HG02840 (cell line): ENCODE data around the gene PSG1.
"Not testable (repeated sequence)": the region's sequence is repeated elsewhere in the genome, so short reads cannot be mapped to it uniquely, and the experiment has no call there.

Experiments
- ATAC-seq: cut with Tn5 transposase; IDR thresholded peaks from one replicate; pipeline ENCODE4 v1.9.1; 2021; ENCODE audit warnings: mild to moderate bottlenecking, moderate library complexity, moderate number of reproducible peaks; ENCODE audit not compliant: unreplicated experiment, low FRiP score

Gene PSG1

DNA sequence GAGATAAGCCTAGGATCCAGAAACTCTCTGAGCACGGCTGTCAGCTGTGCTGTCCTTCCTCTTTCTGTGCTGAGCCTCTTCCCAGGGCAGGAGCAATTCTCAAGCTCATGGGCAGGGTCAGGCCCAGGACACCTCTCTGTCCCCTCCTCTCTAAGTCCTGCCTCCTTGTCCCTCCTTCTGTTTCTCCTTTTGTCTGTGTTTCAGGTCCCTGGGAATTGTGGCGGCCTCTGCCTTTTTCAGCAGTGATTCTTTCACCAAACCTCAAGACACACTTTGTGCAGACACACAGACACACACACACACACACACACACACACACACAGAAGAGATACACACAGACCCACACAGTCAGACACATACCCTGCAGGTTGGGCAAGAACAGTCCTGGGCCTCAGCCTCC, at the start of gene PSG1:
TSS of gene PSG1 (minus strand) at position 101 of the 400 bp plus-strand sequence. CDS start 132 bp downstream, outside the sequence.
- no peak for ATAC-seq

DNA sequence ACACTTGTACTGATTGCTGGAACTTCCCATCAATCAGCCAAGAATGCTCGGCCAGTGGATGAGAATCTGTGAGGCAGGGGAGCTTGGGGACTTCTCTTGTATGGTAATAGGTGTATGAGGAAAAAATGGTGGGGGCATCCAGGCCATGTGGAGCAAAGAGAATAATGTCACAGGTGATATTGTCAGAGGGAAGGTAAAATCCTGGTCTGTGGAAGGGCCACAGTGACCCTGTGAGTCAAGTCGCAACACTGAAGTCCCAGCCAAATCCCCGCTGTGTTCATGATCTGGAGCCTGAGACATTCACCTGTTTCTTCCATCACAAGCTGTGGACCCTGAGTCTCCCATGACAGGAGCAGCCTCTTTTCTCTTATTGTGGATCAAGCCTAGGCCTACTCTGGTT, 49.4 kb upstream of the PSG1 start:
- no peak for ATAC-seq

DNA sequence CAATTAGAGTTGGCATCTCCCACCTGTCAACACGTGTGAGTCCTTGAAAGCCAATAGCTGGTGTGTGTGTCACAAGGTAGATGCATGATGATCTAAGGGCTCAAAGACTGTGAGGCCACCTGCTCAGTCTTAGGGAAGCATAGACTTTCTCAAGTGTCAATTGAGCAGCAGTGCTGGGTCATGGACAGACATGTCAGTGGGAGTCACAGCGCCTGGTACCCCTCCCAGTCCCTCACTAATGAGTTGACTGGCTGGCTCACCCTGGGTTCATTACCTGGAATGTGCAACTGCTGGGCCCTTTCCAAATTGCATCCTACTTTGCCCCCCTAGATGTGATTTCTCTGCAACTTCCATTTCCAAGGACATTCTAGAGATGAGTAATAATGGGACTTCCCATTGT, 47.3 kb upstream of the PSG1 start:
- no peak for ATAC-seq

DNA sequence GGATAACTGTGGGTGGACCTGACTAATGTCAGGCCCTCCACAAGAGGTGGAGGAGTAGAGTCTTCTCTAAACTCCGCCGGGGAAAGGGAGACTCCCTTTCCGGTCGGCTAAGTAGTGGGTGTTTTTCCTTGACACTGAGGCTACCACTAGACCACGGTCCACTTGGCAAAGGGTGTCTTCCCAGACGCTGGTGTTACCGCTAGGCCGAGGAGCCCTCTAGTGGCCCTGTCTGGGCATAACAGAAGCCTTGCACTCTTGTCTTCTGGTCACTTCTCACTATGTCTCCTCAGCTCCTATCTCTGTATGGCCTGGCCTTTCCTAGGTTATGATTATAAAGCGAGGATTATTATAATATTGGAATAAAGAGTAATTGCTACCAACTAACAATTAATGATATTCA, 43.6 kb upstream of the PSG1 start:
- not testable (repeated sequence) for ATAC-seq

DNA sequence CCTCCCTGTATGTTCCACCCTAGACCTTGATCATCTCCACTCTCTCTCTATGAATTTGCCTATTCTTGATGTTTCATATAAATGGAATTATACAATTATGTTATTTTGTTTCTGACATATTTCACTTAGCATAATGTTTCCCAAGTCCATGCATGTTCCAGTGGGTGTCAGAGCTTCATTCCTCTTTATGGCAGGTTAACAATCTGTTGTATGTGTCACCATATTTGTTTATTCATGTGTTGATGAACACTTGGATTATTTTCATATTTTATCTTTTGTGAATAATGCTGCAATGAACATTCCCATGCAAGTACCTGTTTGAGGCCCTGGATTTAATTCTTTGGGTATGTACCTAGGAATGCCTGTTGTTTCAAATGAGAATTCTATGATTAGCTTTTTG, 41.5 kb upstream of the PSG1 start:
- ATAC-seq, result not testable (repeated sequence)

DNA sequence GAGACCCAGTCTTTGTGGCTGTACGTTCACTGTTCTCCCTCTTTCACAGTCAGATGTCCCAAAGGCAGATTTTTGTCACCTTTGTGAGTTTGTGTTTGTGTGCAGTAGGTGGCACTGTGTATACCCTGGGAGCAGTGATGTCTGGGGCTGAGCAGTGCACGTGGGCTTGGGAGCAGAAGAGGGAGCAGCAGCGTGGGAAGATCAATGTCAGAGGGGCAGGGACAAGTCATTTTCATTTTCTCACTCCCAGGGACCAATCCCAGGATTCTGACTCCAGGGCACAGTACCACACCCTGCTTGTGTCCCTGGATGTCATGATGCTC, 40.2 kb upstream of the PSG1 start:
- ATAC-seq, result no peak

DNA sequence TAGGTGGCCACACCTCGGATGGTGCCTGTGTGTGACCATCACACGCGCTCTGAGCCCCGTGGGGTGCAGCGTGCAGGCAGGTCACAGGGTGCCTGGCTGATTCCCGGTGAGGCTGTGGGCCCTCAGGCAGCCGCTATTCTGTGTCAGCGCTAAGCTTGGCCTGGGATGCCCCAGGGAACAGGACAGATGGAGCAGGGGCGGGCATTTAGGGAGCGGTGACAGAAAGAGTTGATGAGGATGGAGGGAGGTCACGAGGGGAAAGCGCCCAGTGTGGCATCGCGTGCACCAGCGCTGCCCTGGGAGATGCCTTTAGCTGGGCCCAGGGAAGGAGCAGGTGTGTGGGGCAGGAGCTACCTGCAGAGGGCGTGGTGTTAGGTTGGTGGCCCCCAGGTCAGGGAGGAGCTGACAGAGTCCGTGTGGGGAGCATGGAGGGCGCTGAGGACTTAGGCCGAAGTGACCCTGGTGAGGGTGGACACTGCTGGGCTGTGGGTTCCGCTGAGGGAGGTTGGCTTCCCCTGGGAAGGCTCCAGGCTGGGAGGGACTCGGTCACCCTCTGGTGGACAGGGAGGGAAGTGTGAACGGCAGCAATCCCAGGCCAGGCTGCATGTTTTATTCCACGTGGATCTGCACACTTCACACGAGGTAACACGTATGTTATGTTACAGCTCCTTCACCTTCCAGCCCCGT, 39.7 kb upstream of the PSG1 start:
- ATAC-seq, result not testable (repeated sequence)

DNA sequence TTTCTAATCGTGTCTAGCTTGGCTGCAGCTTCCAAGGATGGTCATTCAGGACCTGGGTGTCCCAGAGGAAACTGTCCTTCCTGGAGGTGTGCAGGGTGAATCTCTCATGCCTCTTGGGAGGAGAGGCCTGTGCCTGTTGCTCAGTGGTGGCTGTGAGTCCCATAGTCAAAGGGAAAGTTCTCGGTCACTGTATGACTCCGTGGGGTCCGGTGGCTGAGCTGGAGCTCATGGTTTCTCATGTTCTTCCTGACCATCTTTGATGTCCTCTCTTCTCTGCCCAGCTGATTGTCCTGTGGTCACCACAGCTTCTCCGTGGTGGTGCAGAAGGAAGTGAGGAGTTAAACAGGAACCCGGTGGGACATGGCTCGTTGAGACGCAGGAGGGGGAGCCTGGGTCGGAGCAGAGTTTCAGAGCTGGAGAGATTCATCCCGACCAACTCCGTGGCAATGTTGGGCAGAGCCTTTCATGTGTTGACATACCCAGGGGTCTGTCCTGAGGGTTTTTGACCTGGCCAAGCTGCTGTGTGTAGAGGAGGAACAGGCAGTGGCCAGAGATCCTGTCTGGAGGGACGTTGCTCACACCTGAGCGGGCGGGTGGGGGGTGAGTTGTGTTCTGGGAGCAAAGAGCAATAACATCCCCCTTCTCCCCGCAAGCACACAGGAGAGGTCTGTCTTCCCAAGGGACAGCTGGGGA, 39.0 kb upstream of the PSG1 start:
- not testable (repeated sequence) for ATAC-seq

DNA sequence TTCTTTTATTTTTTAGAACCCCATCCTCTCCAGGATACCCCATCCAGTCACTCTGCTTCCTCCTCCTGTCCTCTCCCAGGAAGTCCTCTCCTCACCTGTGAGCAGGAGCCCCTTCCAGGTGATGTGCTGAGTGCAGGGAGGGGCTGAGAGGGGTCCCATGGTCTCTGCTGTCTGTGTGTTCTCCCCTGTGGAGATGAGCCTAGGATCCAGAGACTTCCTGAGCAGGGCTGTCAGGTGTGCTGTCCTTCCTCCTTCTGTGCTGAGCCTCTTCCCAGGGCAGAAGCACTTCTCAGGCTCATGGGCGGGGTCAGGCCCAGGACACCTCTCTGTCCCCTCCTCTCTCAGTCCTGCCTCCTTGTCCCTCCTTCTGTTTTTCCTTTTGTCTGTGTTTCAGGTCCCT, 38.1 kb upstream of the PSG1 start, which contains the start of gene PSG6:
TSS of gene PSG6 (minus strand) at position 261 of the 400 bp plus-strand sequence. CDS start at position 159, 102 bp downstream.
- ATAC-seq, result not testable (repeated sequence)

DNA sequence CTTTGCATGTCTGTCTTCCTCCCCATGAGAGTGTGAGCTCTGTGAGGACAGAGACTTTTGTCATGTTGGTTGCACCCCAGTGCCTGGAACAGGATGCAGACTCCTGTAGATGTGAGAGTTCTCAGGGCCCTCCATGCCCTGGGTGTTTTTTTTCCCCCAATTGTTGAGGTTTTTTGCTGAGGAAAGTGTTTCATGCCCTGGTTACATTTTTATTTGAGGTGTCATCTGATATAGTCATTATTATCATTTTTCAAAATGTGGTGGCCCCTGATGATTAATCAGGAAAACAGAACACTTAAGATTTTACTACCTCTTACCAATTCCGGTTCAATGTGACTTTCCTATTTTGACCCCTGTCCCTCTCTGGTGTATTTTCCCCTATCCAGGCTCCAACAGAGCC, 37.4 kb upstream of the PSG1 start:
- not testable (repeated sequence) for ATAC-seq

DNA sequence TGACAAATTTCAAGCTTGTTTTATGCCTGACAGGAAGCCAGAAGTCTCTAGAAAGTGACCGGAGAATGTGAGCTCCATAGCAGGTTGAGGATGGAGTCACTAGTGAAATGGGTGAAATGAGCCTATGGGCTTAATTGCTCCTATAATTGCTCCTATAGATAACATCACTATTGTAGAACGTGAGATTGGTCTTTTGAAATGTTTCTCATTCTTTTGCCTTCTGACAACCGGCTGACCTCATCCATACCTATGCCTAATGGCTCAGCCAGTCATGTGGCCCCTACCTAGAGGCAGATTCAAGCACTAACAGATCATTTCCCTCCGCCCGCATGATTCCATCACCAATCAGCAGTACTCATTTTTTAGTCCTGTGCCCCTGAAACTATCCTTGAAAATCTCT, 34.0 kb upstream of the PSG1 start:
- ATAC-seq, result not testable (repeated sequence)

DNA sequence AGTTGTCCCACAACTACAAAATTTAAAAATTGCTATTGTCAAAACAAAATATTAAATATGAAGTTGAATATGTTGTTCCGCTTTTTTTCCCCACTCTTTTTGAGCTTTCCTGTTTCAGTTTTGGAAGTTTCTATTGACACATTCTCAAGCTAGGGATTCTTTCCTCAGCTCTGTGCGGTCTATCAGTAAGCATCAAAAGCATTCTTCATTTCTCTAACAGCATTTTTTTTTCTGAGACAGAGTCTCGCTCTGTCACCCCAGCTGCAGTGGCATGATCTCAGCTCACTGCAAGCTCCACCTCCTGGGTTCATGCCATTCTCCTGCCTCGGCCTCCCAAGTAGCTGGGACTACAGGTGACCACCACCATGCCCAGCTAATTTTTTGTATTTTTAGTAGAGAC, 33.4 kb upstream of the PSG1 start:
- not testable (repeated sequence) for ATAC-seq

DNA sequence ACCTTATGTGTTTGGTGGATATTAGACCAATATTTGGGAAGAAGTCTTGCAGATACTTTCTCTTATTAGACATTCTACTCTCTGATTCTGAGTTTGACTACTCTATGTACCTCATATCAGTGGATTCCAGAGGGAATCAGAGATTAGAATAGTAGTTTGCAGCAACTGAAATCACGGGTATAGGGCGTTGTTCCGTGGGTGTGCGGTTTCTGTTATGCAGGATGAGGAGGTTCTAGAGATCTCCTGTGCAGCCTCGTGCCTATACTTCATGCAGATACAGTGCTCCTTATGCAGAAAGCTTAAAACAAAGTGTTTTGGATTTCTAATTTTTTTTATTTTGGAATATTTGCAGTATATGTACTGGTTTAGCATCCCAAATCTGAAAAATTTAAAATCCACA, 32.2 kb upstream of the PSG1 start:
- not testable (repeated sequence) for ATAC-seq

DNA sequence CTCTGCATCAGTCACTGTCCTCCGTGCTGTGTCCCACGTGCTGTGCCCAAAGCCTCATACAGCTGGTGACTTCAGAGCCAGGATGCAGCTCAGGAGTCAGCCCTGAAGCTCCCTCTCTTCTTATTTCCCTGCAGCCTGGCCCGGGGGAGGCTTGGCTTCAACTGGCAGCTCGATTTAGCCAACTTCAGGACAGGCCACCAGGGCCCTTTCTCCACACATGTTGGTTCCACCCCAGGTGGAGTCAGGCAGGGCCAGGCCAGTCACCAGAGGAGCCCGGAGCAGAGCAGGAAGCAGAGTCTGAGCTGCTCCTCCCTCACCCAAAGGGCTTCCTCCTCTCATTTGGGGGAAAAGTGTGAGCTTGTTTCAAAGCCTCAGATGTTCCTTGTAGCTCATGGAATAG, 26.6 kb upstream of the PSG1 start:
- ATAC-seq, result not testable (repeated sequence)

DNA sequence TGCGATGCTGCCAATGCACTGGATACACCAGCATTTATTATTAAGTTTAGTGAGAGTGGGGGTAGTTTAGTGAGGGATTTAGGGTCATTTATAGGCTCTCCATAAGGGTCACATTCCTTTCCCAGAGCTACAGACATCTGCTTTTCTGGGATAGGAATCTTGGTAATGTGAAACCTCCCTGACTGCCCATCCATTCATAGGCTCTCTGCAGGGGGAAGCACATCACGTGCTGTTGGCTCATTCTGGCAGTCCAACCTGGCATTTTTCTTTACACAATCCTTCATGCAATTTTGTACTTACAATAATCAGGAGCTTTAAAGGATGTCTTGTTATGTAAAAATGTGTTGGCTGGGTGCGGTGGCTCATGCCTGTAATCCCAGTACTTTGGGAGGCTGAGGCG, 21.0 kb upstream of the PSG1 start:
- not testable (repeated sequence) for ATAC-seq

DNA sequence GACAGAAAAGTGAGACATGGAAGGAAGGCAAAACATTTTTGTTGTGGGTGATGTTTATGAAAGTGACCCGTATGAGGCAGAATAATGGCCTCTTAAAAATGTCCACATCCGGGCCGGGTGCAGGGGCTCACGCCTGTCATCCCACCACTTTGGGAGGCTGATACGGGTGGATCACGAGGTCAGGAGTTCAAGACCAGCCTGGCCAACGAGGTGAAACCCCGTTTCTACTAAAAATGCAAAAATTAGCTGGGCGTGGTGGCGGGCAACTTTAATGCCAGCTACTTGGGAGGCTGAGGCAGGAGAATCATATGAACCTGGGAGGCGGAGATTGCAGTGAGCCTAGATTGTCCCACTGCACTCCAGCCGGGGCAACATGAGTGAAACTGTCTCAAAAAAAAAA, 20.2 kb upstream of the PSG1 start:
- not testable (repeated sequence) for ATAC-seq

DNA sequence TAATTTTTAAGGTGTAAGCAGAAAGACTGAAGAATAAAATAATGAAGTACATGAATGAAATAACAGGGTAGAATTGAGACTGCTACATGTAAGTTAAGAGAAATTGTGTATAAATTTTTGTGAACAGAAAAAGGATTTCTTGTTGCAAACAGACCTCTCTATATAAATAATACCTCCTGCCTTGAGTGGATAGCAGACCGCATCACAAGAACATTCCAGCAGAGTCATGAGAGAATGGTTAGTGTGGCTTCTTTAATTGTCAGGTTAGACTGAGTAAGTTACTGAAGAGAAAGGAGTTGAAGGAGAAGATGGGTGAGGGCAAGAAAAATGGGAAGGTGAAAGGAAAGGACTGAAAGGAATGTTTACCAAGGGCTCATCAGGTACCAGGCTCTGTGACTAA, 19.6 kb upstream of the PSG1 start:
- ATAC-seq, result not testable (repeated sequence)

DNA sequence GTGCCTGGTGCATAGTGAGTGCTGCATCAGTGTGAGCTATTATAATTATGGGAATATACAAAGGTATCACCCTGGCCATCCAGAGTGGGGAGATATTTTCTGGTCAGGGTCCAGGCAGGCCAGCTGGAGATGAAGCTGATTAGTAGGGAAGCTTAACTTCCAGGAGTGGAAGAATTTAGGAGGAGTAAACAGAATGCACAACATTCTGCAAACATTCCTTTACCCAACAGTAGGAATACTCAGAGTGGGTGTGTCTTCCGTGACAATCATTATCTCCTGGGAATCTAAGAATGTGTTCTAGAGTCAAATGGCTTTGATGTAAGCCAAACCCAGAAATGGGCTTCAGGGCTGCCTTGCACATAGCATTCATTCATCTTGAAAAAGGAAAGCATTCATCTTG, 19.1 kb upstream of the PSG1 start:
- ATAC-seq, result not testable (repeated sequence)

DNA sequence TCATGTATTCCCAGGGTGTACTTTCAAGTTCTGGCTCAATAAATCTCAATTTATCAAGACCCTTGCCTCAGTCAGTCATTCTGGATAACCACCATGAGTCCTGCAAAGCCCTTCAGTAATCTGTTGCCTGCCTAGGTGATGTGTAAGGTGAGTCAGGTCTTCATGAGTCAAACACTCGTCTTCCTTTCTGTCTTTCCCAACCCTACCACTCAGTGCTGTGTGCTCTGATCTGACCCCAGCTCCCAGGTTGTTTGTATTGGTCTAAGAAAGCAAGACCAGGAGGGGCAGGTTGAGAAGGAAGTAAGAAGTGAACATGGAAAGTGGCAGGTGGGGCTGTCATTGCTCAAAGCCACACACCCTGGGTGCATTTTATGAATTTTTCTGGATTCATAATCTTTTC, 18.2 kb upstream of the PSG1 start:
- not testable (repeated sequence) for ATAC-seq

DNA sequence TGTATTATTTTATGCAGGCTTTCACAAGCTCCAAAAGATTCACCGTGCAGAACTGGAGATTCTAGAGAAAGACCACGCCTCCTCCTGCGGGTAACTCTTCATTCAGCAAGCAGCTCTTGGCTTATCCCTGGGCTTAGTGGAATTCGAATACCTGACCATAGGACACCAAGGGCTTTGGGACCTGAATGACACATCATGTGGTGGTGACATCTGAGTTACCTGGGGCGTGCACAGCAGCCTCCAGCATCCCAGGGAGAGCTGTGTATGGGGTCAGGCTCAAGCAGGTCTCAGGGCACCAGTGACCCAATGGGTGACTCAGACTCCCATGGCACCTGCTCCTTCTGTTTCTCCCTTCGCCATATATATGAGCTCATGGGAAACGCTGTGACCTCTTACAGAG, 10.9 kb upstream of the PSG1 start:
- not testable (repeated sequence) for ATAC-seq

DNA sequence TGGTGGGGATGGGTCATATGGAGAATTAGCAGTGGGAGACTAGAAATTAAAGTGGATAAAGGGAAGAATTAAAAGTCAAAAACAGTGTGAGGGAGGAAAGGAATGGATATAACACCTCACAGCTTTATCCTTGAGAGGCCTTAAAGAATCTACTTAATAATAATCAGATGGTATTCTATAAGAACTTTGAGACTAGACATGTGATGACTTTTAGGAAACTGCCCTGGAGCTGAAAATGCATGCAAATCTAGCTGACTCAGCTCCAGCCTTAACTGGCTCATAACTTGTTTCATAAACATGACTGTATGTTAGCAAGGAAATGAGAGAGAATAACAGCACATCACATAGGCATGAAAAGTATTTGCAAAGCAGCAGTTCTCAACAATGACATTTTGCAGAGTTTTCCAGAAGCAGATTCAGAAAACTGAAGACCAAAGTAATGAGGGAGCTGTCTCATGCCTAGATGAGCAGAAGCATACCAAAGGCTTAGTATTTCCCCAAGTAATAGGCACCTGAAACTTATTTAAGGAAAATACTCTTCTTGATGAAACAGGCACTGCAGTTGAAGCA, 8.4 kb upstream of the PSG1 start:
- ATAC-seq, result not testable (repeated sequence)

DNA sequence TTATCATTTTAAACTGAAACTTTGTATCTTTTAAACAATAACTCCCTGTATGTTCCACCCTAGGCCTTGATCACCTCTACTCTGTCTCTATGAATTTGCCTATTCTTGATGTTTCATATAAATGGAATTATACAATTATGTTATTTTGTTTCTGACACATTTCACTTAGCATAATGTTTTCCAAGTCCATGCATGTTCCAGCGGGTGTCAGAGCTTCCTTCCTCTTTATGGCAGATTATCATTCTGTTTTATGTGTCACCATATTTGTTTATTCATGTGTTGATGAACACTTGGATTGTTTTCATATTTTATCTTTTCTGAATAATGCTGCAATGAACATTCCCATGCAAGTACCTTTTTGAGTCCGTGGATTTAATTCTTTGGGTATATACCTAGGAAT, 3.2 kb upstream of the PSG1 start:
- not testable (repeated sequence) for ATAC-seq
